Osteoblast (primary cell): ENCODE data around the gene CCDC112. TPM values are rescaled to one million over a fixed set of nuclear protein-coding genes. Genes with fewer than 3 reads are reported as not detected.

ENCODE experiments used
- DNase-seq: peaks from one replicate; pipeline ENCODE4 v3.0.0; 2011; ENCODE audit warnings: low spot score, mixed read lengths; ENCODE audit not compliant: insufficient read length; ENCODE audit errors: missing footprints
- H2AFZ ChIP-seq: 2 replicates; pipeline ENCODE4 v1.6.0; 2011; ENCODE audit warnings: mild to moderate bottlenecking, low read length
- H3K27ac ChIP-seq: 2 replicates; pipeline ENCODE4 v1.5.1; 2011; ENCODE audit warnings: mild to moderate bottlenecking, low read depth, low read length, moderate library complexity
- H3K27me3 ChIP-seq: 2 replicates; pipeline ENCODE4 v1.6.0; 2012; ENCODE audit warnings: mild to moderate bottlenecking, control low read depth, inconsistent platforms, low read length, moderate library complexity; ENCODE audit not compliant: insufficient read depth
- H3K36me3 ChIP-seq: 2 replicates; pipeline ENCODE4 v1.5.1; 2011; ENCODE audit warnings: mild to moderate bottlenecking, low read length, control low read depth, moderate library complexity; ENCODE audit not compliant: insufficient read depth
- H3K4me1 ChIP-seq: 2 replicates; pipeline ENCODE4 v1.5.1; 2011; ENCODE audit warnings: mild to moderate bottlenecking, low read length, control low read depth, moderate library complexity; ENCODE audit not compliant: insufficient read depth
- H3K4me2 ChIP-seq: 2 replicates; pipeline ENCODE4 v1.6.0; 2011; ENCODE audit warnings: mild to moderate bottlenecking, low read length; ENCODE audit not compliant: insufficient read depth
- H3K4me3 ChIP-seq: fragments of 200-600 bp; sonication (generic); 3 replicates; pipeline ENCODE4 v1.5.1; 2012; ENCODE audit warnings: mild to moderate bottlenecking, low read length, inconsistent platforms; ENCODE audit not compliant: insufficient read depth
- H3K79me2 ChIP-seq: 2 replicates; pipeline ENCODE4 v1.6.0; 2012; ENCODE audit warnings: mild to moderate bottlenecking, low read length, control low read depth, inconsistent platforms; ENCODE audit not compliant: insufficient read depth
- H3K9me3 ChIP-seq: 2 replicates; pipeline ENCODE4 v1.5.1; 2011; ENCODE audit warnings: low read depth, low read length, control low read depth
- H4K20me1 ChIP-seq: 2 replicates; pipeline ENCODE4 v1.6.0; 2012; ENCODE audit warnings: mild to moderate bottlenecking, low read length, control low read depth; ENCODE audit not compliant: insufficient read depth
- CTCF ChIP-seq: IDR thresholded peaks from 2 replicates; pipeline ENCODE4 v1.5.1; 2011; ENCODE audit warnings: mild to moderate bottlenecking, low read depth, low read length, moderate library complexity; ENCODE audit errors: extremely low read depth
- total RNA-seq: library from RNA; depleted of rRNA; stranded (reverse); fragments of >200 nt; gene quantifications from 2 replicates; pipeline ENCODE4 v1.2.3, GENCODE V29; 2012

The CCDC112 gene
- total RNA-seq, 1 donor = 4.7 TPM

- TF ChIP-seq CTCF = no peak
- H3K79me2 ChIP-seq = peaks cover 46% of the 10 kb centered on the region
- H3K4me2 ChIP-seq = peak overlapping the region; percentile 91
- peaks cover 29% of the 10 kb centered on the region for H3K4me1 ChIP-seq
- peak overlapping the region; percentile 99 for H2AFZ ChIP-seq
- DNase-seq = no peak
- H3K36me3 ChIP-seq = no peaks in the 10 kb centered on the region
- H3K4me3 ChIP-seq = peak overlapping the region; percentile 91
- H3K27me3 ChIP-seq = no peaks in the 10 kb centered on the region
- peaks cover 29% of the 10 kb centered on the region for H4K20me1 ChIP-seq
- peak overlapping the region; percentile 86 for H3K27ac ChIP-seq
- no peaks in the 10 kb centered on the region for H3K9me3 ChIP-seq
Observed at GRCh38 chr5:115263078-115263380, 33.4 kb downstream of the CCDC112 start.

GRCh38 chr5:115262321-115263077 is 34.0 kb downstream of the CCDC112 start, which contains the start of gene PGGT1B:
TSS of gene PGGT1B (minus strand) at chr5:115262877. CDS start at chr5:115262851, 26 bp downstream.
- peak within 1 kb of the TSS; percentile 91 for H3K4me3 ChIP-seq
- peaks cover 34% of the 10 kb centered on the region for H4K20me1 ChIP-seq
- H3K4me1 ChIP-seq = peaks cover 29% of the 10 kb centered on the region
- H3K27ac ChIP-seq = peak within 1 kb of the TSS; percentile 86
- H2AFZ ChIP-seq = peak within 1 kb of the TSS; percentile 99
- no peak for TF ChIP-seq CTCF
- DNase-seq = peak; percentile 82
- no peaks in the 10 kb centered on the region for H3K9me3 ChIP-seq
- peaks cover 50% of the 10 kb centered on the region for H3K79me2 ChIP-seq
- H3K36me3 ChIP-seq = no peaks in the 10 kb centered on the region
- peak within 1 kb of the TSS; percentile 91 for H3K4me2 ChIP-seq
- no peaks in the 10 kb centered on the region for H3K27me3 ChIP-seq

DNA sequence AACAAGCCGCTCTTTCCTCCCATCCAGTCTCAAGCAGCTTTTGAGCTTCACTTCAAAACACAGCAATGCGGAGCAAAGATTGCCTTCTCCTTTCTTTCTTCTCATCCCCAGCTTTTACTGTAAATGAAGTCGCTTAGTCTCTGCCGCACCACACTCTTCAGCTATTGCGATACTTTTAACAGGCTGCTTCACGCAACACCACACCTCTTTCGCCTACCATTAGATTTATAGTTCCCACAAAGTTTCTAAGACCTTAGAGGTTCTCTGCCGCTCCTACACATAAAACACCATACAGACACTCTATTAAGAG is 34.5 kb downstream of the CCDC112 start:
- H3K4me1 ChIP-seq = peaks cover 28% of the 10 kb centered on the region
- H2AFZ ChIP-seq = peak overlapping the region; percentile 99
- DNase-seq = no peak
- no peak for TF ChIP-seq CTCF
- peak overlapping the region; percentile 86 for H3K27ac ChIP-seq
- H4K20me1 ChIP-seq = peaks cover 37% of the 10 kb centered on the region
- no peaks in the 10 kb centered on the region for H3K27me3 ChIP-seq
- H3K4me2 ChIP-seq = peak overlapping the region; percentile 91
- H3K9me3 ChIP-seq = no peaks in the 10 kb centered on the region
- H3K4me3 ChIP-seq = peak overlapping the region; percentile 91
- H3K36me3 ChIP-seq = no peaks in the 10 kb centered on the region
- peaks cover 55% of the 10 kb centered on the region for H3K79me2 ChIP-seq

- peaks cover 28% of the 10 kb centered on the region for H3K4me1 ChIP-seq
Observed at GRCh38 chr5:115260248-115260647, 36.2 kb downstream of the CCDC112 start.

More at GRCh38 chr5:115260248-115260647, 36.2 kb downstream of the CCDC112 start:
- no peaks in the 10 kb centered on the region for H3K36me3 ChIP-seq
- no peaks in the 10 kb centered on the region for H3K27me3 ChIP-seq
- H2AFZ ChIP-seq = no peak overlapping the region
- H3K9me3 ChIP-seq = no peaks in the 10 kb centered on the region
- no peak for TF ChIP-seq CTCF
- H3K4me3 ChIP-seq = no peak overlapping the region
- no peak for DNase-seq
- H3K4me2 ChIP-seq = no peak overlapping the region
- peaks cover 72% of the 10 kb centered on the region for H3K79me2 ChIP-seq
- H3K27ac ChIP-seq = no peak overlapping the region
- peaks cover 52% of the 10 kb centered on the region for H4K20me1 ChIP-seq
